IPS DF 6.9 (cell line): ENCODE results near the gene SLC25A10.
"Not testable (repeated sequence)": the region's sequence is repeated elsewhere in the genome, so short reads cannot be mapped to it uniquely, and the experiment has no call there.

ENCODE experiments used
- DNase-seq: peaks from one replicate; pipeline ENCODE4 v3.0.0-alpha.2; 2013; ENCODE audit warnings: low read depth, low spot score
- H3K27ac ChIP-seq: one replicate; pipeline ENCODE4 v1.5.1; 2013; ENCODE audit warnings: low read length, control low read depth
- H3K27me3 ChIP-seq: 2 replicates; pipeline ENCODE4 v1.6.1; 2013; ENCODE audit warnings: mild to moderate bottlenecking, low read length; ENCODE audit not compliant: control insufficient read depth, insufficient read depth
- H3K36me3 ChIP-seq: 2 replicates; pipeline ENCODE4 v1.6.1; 2013; ENCODE audit warnings: low read length; ENCODE audit not compliant: control insufficient read depth, insufficient read depth
- H3K4me1 ChIP-seq: 2 replicates; pipeline ENCODE4 v1.6.1; 2013; ENCODE audit warnings: low read length; ENCODE audit not compliant: control insufficient read depth, insufficient read depth
- H3K4me3 ChIP-seq: 2 replicates; pipeline ENCODE4 v1.5.1; 2013; ENCODE audit warnings: mild to moderate bottlenecking, low read length
- H3K9me3 ChIP-seq: 2 replicates; pipeline ENCODE4 v1.6.1; 2013; ENCODE audit warnings: low read length, inconsistent platforms; ENCODE audit not compliant: control insufficient read depth, insufficient read depth
- WGBS: extraction: QIAGEN DNeasy Blood & Tissue Kit; methylation state at CpG from one replicate; pipeline ENCODE4 v1.1.7; 2013; ENCODE audit warnings: mixed read lengths, missing lambda C conversion rate; ENCODE audit not compliant: insufficient read length, insufficient coverage; 5-methylcytosine and 5-hydroxymethylcytosine counted together

The SLC25A10 gene

GRCh38 chr17:81738801-81739393 is 26.8 kb downstream of the SLC25A10 start:
- Histone ChIP-seq H3K27ac (no peak overlapping the region), H3K9me3 (no peaks in the 10 kb centered on the region), H3K4me1 (peaks cover 1% of the 10 kb centered on the region; the same call in 1 of the 2 replicates), H3K4me3 (no peak overlapping the region), H3K27me3 (no peaks in the 10 kb centered on the region), H3K36me3 (no peaks in the 10 kb centered on the region)
- no CpG with 5 or more reads among the region's 27 CpGs for WGBS
- no peak for DNase-seq

DNA sequence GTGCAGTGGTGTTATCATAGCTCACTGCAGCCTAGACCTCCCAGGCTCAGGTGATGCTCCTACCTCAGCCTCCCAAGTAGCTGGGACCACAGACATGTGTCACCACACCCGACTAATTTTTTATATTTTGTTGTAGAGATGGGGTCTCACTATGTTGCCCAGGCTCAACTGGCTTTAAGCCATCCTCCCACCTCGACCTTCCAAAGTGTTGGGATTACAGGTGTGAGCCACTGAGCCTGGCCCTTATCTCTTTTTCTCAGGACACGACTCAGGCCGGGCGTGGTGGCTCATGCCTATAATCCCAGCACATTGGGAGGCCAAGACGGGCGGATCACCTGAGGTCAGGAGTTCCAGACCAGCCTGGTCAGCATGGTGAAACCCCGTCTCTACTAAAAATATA is 27.5 kb downstream of the SLC25A10 start:
- no CpG with 5 or more reads among the region's 8 CpGs for WGBS
- H3K4me3 ChIP-seq, DNase-seq, H3K4me1 ChIP-seq, H3K27ac ChIP-seq, H3K36me3 ChIP-seq, H3K9me3 ChIP-seq, H3K27me3 ChIP-seq: not testable (repeated sequence)

GRCh38 chr17:81740395-81740961 is 28.4 kb downstream of the SLC25A10 start:
- Histone ChIP-seq H3K36me3 (no peaks in the 10 kb centered on the region), H3K27ac (no peak overlapping the region), H3K4me3 (no peak overlapping the region), H3K9me3 (no peaks in the 10 kb centered on the region), H3K4me1 (peaks cover 1% of the 10 kb centered on the region; the same call in 1 of the 2 replicates), H3K27me3 (no peaks in the 10 kb centered on the region)
- no peak for DNase-seq
- no CpG with 5 or more reads among the region's 28 CpGs for WGBS

GRCh38 chr17:81741049-81741593 is 29.0 kb downstream of the SLC25A10 start:
- Histone ChIP-seq H3K27ac (no peak overlapping the region), H3K4me1 (peaks cover 1% of the 10 kb centered on the region; the same call in 1 of the 2 replicates), H3K9me3 (no peaks in the 10 kb centered on the region), H3K4me3 (no peak overlapping the region), H3K36me3 (no peaks in the 10 kb centered on the region), H3K27me3 (no peaks in the 10 kb centered on the region)
- WGBS, result no CpG with 5 or more reads among the region's 22 CpGs
- no peak for DNase-seq

GRCh38 chr17:81741594-81742452 is 29.7 kb downstream of the SLC25A10 start:
- no CpG with 5 or more reads among the region's 26 CpGs for WGBS
- no peak overlapping the region for H3K27ac ChIP-seq
- no peak overlapping the region for H3K4me3 ChIP-seq
- no peak for DNase-seq
- no peaks in the 10 kb centered on the region for H3K27me3 ChIP-seq
- no peaks in the 10 kb centered on the region for H3K9me3 ChIP-seq
- H3K4me1 ChIP-seq, result peaks cover 1% of the 10 kb centered on the region; the same call in 1 of the 2 replicates
- H3K36me3 ChIP-seq, result no peaks in the 10 kb centered on the region
